ENCODE results near the gene SIRT5.

The SIRT5 gene

GRCh38 chr6:13635948-13636658 lies 61.7 kb downstream of the SIRT5 start:
- no peak for DNase-seq

GRCh38 chr6:13638014-13638413 lies 63.6 kb downstream of the SIRT5 start:
- DNase-seq, result no peak

- DNase-seq, result no peak
These were observed 64.2 kb downstream of the SIRT5 start for GRCh38 chr6:13638626-13639025.

- DNase-seq, result no peak
These were observed 66.9 kb downstream of the SIRT5 start for GRCh38 chr6:13641315-13641714.

GRCh38 chr6:13643125-13643524 lies 68.7 kb downstream of the SIRT5 start:
- no peak for DNase-seq

GRCh38 chr6:13648850-13649249 lies 74.4 kb downstream of the SIRT5 start:
- no peak for DNase-seq

- no peak for DNase-seq
These were observed 75.0 kb downstream of the SIRT5 start for GRCh38 chr6:13649393-13649792.

GRCh38 chr6:13653296-13653695 lies 78.9 kb downstream of the SIRT5 start:
- no peak for DNase-seq

GRCh38 chr6:13654496-13654895 lies 80.1 kb downstream of the SIRT5 start:
- DNase-seq, result no peak

GRCh38 chr6:13655700-13656099 lies 81.3 kb downstream of the SIRT5 start:
- DNase-seq, result no peak

GRCh38 chr6:13660273-13660672 lies 85.9 kb downstream of the SIRT5 start:
- DNase-seq, result no peak

GRCh38 chr6:13660893-13661292 lies 86.5 kb downstream of the SIRT5 start:
- no peak for DNase-seq

GRCh38 chr6:13661647-13662046 lies 87.2 kb downstream of the SIRT5 start:
- no peak for DNase-seq

- no peak for DNase-seq
These were observed 88.4 kb downstream of the SIRT5 start for GRCh38 chr6:13662651-13663334.

- no peak for DNase-seq
These were observed 89.6 kb downstream of the SIRT5 start for GRCh38 chr6:13663986-13664385.

All from inflammatory macrophage (primary cell).